HL-60/S4 treated with retinoic acid at 250 ng/mL for 4 days and 3 days (cell line): ENCODE measurements around the gene STRA8.

Experiments
- in situ Hi-C: fragments of 300-500 bp; cut with MboI; formaldehyde crosslinking; loops from 2 replicates; pipeline ENCODE4 v1.7.0; 2022; ENCODE audit warnings: low sequenced_read_pairs

The STRA8 gene, protein sequence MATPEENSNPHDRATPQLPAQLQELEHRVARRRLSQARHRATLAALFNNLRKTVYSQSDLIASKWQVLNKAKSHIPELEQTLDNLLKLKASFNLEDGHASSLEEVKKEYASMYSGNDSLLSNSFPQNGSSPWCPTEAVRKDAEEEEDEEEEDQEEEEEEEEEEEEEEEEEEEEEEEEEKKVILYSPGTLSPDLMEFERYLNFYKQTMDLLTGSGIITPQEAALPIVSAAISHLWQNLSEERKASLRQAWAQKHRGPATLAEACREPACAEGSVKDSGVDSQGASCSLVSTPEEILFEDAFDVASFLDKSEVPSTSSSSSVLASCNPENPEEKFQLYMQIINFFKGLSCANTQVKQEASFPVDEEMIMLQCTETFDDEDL

DNA sequence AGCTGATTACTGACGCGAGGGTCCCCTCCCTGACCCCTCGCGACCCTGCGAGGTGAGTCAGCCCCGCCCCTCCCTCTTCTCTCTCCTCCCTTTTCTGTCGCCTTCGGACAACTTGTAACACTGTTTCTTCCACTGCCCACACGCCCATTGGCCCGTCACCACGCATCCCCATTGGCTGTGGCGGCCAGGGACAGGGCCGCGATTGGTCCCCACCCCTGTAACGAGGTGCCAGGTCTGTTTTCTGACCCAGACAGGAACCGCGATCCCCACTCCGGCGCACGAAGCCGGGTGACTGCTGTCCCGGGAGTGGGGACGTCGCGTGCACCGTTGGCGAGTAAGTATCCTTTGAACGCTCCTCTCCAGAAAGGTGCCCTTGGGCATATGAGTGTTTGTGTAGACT is at the start of gene STRA8:
TSS of gene STRA8 (plus strand) at position 269 of the 400 bp plus-strand sequence. CDS start 6,687 bp downstream, outside the sequence.
- in situ Hi-C loops: no loop called here

DNA sequence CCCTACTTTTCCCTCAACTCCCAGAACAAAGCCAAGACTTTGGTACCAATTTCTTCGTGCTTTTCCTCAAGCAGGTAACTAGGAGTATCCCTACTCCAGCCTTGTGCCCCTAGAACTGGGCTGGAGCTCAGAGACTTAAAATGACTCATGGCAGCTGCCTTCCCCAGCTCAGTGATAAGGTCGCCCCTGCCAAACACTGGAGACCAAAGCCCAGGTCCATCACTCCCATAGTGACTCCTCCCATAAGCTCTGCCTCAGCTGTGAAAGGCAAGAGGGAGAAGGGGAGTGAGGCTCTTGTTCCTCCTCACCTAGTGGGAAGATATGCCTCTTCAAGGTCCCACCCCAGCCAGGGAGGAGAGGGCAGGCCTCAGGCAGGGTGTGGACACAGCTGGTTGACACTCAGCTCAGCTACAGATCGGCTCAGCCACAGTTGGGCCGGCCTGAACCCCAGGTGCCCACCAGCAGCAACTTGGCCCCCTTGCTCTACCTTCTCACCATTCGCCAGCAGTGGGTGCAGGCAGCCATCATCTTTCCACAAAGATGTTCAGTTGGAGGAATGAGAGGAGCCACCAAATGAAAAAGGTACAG is 49.3 kb upstream of the STRA8 start:
- in situ Hi-C loops: no loop called here

DNA sequence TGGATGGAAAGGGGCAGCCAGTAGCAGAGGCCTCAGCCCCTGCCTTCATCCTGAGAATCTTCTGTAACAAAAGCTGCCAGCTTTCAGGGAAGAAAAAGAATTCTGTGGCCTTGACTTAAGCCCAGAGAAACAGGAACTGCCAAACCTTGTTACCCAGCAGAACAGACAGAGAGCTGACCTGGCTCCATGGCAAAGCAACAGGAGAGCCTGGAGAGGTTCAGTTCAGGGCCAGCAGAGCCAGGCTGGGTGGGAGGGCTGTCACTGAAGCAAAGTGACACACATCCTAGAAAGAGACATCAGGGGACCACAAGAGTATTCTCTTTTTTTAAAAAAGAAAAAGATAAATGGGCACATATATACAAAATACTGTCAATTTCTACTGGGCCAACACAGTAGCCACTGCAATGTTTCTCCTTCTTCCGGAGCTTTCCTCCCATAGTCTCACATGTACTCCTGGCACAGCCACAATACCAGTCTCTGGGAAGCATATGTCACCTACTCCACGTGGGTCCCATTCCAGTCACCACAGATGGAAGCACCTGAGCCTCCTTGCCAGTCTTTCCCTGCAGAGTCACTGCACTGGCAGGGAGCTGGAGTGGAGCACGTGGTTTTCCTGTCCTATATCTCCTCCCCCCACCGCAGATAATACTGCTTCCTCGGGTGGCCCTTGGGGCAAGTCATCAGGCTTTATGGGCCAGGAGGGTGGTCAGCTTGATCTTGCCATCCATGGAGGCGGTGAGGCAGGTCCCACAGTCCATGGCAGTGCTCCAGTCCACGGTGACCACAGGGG is 48.0 kb upstream of the STRA8 start:
- in situ Hi-C loops: no loop called here

DNA sequence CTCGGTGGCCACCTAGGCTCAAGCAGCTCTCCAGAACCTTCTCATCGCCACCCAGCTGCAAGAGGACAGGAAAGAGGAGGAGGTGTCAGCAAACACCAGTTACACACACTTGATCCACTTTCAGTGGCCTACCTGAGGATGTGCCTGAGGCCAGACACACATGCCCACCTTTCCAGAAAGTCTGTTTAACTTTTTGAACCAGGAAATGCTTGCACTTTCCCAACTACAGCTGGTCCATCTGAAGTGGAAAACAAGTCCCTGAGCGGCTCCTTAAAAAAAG is 47.4 kb upstream of the STRA8 start:
- in situ Hi-C loops: no loop called here

DNA sequence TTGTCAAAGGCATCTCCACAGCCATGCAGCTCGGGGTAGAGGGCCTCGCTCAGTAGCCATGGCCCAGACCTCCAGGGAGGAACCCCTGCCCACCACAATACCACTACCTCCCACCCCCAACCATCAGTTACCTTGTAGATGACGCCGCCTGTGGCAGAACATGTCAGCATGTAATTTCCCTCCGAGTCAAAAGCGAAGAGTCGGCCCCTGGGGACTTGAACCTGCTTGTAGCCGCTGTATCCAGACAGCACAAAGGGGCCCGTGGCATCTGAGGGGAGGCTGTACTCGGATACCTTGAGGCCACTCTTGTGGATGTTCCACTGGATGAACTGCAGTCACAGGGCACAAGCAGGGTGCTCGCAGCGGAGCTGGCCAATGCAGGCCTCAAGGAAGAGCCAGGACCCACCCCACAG is 46.8 kb upstream of the STRA8 start:
- in situ Hi-C loops: no loop called here

DNA sequence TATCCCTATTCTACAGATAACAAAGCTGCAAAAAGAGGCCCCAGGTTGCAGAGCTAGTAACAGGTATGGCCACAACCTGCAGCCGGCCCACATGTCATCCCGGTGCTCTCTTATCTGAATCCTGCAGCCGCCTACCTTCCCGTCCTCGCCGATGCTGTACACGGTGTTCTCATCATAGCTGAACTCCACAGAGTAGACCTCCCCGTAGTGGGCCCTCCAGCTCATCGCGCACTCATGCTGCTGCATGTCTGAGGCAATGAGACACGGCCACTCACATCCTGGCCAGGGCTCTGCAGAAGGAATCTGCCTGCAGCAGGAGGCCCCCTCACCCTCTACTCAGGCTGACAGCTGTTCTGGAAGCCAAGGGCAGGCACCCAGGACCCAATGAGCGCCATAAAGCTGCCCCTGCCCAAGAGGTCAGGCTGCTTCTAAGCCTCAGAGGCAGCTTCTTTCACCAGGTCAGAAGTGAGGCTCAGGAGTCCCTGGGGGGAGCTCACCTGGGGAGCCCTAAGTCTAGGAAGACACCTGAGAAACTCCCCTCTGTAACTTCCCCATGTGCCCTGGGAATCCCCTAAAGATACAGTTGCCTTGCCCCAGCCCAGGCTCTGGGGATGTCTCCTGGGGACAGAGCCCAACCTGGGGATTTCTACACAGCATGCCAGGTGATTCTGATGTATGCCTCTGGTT is 45.2 kb upstream of the STRA8 start:
- in situ Hi-C loops: no loop called here

DNA sequence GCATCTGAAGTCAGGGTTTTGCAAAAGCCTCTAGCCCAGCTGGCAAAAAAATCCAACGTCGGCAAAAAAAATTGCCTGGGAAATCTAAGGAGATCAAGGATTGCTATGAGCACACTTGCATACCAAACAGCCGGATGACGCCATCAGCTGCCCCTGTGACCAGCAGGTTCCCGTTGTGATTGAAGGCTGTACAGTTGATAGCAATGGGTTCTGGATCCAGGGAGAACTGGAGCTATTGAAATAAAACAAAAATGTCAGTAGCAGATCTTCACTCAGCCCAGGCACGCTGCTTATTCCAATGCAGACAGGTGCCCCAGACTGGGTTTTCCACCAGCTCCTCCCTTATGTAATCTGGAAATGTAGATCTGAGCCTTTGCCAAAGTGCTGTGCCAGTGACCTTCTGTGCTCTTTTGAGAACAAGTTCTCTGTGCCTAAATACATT is 44.4 kb upstream of the STRA8 start:
- in situ Hi-C loops: no loop called here

DNA sequence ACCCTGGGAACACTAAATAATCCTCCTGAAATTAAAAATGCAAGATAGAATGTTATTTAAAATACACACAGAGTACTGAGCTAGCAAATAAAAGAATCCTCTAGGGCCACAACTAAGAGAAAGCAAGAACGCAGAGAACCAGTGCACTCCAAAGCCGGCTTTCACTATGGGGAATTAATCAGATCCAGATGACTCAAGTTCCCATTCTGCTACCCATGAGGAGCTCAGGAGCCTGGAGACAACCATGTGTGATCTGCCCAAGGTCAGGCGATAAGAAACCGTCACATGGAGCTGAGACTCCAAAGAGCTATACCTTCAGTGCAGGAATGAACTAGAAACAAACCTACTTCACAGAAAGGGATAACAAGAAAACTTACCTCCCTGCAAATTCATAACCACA is 43.7 kb upstream of the STRA8 start:
- in situ Hi-C loops: no loop called here

DNA sequence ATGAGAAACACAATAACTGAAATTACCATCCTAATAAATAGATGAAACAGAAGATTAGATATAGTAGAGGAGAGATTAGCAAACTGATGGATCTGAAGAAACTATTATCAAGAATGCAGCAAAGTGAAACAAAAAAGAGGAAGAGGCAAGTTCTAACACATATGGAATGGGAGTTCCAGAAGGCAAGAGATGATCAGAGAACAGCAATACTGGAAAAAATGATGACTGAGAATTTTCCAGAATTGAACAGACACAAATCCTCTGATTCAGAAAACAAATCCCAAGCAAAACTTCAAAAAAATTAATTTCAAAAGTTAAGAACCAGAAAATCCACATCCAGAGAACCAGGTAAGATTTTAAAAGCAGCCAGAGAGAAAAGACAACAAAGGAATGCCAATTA is 42.9 kb upstream of the STRA8 start:
- in situ Hi-C loops: no loop called here

DNA sequence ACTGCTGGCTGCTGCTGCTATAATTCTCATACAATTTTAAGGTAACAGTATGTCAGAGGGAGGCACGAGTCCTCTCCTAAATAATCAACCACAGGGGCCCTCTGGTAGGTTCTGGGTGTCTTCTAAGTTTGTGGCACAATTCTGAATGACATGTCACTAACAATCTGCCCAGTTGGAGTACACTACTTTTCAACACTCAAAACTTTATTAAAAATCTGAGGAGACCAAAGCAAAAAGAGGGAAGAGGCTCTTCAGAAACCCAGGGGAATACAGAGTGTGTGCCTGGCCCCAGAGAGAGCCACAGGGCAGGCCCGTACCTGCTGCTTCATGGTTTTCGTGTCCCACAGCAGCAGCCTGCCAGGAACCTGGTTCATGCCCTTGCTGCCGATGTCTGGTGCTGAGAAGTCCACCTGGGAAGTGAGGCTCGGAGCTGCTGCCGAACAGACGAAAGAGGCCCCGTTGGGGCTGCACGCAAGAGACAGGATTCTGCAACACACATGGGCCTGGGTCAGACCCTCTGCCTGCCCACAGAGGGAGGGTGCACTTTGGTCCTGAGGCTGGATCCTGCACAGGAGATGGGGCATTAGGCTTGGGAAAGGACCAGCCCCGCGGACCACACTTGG is 40.6 kb upstream of the STRA8 start:
- in situ Hi-C loops: no loop called here

DNA sequence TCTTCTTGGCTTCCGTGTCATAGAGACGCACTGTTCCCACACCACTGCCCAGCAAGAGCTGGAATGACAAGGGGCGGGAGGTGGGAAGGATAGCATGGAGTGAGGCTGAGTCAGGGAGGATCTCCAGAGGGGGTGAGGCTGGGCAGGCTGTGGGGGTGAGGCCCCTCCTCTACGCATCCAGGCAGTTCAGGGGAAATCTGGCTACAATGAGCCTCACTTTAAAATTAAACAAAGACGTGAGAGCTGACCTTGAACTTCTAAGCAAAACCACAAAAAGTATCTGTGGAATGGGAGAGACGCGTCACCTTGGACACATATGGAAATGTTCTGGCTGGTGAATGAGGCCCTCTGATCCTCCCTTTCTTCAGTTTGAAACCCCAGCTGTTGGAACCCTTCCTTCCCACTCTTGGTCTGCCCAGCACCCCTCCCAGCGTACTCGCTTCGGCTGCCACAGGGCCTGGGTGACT is 40.0 kb upstream of the STRA8 start:
- in situ Hi-C loops: no loop called here

DNA sequence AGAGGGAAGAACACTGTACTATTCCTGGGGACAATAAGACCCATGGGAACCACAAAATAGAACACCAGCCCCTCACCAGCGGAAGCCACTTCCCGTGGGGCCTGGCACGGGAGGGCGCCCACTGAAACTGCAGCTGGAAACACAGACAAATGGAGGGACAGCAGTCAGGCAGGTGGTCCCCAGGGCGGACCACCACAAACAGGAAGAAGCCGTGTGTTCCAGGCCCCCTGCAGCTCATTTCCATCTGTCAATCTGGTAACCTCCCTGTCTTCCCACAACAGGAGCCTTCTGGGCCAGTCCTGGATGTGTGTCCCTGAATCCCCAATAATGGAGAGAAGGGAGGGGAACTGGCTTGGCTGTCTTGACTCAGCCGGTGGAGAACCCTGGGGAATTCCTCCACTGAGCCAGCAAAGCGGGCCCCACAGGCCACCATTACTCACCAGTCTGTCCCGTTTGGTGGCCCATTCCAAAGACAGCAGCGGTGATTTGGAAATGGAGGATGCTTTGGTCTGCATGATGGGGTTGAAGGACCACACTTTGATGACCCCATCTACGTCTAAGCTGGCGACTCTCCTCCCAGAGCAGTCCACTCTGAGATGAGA is 39.0 kb upstream of the STRA8 start:
- in situ Hi-C loops: no loop called here

DNA sequence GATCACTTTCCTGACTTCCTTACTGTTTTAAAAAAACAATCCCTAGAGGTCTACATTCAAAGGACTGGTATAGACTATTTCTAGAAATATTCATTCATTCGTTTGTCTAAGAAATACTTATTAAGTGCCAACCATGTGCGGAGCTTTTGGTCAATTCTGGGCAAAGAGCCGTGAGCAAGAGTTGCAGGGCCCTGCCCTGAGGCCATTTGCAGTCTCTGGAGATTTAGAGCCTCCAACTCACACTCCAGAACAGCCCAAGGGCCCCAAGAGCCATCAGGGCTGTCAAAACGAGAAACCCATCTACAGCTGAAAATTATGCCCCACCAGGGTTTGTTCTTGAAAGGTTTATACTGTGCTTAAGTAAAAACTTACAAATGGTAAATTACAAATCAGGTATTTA is 38.5 kb upstream of the STRA8 start:
- in situ Hi-C loops: no loop called here

DNA sequence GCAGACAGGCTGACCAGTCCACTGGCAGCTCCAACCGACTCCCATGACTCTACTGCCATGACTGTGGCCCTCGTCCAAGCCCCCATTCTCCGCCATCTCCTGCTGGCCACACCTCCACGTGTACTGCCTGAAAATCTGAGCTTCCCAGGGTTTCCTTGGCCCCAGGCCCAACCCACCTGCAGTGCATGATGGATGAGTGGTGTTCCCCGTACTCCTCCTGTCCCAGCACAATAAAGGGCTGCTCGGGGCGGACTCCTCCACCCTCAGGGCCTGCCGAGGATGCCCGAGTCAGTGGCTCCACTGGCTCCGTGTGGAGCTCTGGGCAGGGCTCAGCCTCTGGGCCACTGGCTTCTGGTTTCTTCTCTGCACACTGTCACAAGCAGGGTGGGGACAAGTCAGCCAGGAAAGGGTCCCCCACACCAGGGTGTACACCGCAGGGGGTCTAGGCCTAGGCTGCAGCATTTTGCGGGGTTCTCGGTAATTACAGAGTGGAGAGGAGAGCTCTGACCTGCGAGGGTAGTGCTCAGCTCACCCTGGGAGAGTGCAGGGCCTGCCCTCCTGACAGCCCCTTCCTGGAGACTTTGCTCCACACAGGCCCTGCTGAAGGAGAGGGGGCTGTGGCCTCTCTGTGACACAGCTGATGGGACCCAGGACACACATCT is 37.5 kb upstream of the STRA8 start:
- in situ Hi-C loops: no loop called here

DNA sequence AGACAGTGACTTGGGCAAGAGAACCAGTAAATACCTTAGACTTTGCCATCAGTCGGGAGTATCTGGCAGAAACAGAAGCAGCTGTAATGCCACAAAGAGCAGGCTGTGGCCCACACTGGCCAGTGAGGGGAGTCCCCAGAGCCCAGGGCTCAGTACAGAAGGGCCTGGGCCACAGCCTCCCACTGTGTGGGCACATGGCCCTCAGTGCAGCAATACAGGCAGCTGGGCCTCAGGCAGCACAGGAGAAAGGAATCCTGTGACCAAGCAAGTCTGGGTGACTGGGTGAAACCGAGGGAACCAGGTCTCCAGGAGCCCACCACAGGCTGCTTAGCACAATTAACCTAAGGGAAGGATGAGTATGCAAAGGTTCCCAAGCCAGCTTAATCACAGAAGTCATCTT is 36.3 kb upstream of the STRA8 start:
- in situ Hi-C loops: no loop called here

DNA sequence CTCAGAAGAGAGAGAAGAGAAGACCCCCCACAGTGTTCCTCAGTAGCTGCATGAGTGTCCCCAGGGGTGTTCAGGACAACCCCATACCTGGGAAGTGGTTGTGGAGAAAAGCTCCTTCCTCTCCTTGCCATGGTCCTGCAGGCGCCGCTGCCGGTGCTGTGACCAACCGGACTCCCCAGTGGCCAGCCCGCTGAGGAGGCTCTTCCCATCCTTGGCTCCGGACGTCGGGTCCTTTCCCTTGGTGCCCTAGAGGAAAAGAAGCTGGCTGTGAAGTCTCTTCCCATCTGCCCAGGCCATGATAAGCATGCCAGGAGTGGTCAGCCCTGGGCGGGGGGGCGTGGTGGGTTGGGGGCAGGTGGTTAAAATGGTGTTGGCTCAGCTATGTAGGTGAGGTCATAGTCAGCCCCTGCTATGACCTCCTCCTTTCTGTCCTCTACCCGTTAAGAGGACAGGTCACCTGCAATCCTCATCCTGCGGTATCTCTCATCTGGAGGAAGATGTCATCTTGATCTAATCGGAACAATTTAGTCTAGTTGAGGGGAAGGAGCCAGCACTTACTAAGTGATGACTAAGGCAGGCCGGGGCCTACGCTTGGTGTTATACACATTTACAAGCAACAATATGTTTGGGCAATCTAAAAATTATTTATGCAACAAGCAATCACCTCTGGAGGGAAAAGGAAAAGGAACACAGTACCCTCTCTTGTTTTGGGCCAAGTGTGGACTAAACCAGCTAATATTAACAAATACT is 35.6 kb upstream of the STRA8 start:
- in situ Hi-C loops: no loop called here

DNA sequence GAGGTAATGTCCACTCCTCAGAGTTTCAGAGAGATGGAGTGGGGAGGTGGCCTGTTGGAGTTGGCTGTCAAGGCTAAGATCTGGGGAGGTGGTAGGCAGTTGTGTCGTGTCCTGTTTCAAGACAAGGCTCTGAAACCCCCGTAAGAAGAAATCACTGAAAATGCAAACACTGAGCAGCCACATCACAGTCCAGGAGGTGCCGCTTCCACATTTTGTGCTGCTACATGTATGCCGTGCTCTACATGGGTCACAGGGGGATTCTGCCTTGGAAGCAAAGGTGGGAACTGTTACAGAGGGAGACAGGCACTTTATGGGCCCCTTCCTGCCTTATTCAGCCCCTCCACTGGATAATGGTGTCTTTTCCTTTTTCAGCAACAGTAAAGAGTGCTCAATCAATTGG is 34.2 kb upstream of the STRA8 start:
- in situ Hi-C loops: no loop called here

DNA sequence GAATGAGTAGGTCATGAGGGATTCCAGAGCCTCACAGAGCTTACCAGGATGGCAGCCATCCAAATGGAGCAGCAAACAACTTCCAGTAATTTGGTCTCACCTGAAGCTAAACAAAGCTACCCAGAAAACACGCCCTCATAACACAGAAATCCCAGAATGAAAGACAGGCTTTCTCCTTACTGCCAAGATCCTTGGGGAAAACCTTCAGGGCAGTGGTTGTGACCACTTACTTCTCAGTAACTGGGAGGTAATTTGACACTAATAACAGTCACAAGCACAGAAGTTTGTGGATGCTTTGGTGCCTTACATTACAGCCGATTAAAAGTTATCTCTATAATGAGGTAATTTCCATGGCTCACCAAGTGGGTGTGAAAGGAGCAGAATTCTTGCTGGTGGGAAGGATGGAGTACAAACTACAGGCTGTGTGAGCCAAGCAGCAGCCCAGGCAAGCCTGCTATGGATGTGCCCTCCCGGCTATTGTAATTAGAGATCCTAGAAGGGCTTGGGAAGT is 32.8 kb upstream of the STRA8 start:
- in situ Hi-C loops: no loop called here

DNA sequence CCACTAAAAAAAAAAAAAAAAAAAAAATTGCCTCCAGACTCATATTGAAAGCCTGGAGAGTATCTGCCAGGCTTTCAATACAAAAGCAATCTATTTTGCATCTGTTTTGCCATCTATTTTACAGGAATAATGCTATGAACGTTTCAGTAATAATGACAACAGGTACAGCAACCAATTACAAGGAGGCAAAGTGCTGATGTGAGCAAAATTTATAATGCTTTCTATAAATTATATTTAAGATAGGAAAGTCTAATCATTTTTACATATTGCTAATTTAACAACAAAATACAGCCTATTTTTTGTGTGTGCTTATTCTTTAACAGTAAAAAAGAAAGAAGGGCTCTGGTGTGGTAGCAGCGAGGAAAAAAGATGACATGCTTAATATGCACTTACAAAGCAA is 32.3 kb upstream of the STRA8 start:
- in situ Hi-C loops: no loop called here
